PC-9 (cell line): Measurements from ENCODE around the gene FA2H.

Source experiments
- CTCF ChIP-seq: fragments of 200-600 bp; sonication (generic); conservative IDR thresholded peaks from 2 replicates; pipeline ENCODE4 v1.6.1; 2017; ENCODE audit warnings: mixed run types, antibody characterized with exemption, mild to moderate bottlenecking, moderate library complexity
- EZH2 ChIP-seq: fragments of 200-600 bp; sonication (generic); IDR thresholded peaks from 2 replicates; pipeline ENCODE4 v1.8.0; 2017; ENCODE audit warnings: antibody characterized with exemption, low read depth

DNA sequence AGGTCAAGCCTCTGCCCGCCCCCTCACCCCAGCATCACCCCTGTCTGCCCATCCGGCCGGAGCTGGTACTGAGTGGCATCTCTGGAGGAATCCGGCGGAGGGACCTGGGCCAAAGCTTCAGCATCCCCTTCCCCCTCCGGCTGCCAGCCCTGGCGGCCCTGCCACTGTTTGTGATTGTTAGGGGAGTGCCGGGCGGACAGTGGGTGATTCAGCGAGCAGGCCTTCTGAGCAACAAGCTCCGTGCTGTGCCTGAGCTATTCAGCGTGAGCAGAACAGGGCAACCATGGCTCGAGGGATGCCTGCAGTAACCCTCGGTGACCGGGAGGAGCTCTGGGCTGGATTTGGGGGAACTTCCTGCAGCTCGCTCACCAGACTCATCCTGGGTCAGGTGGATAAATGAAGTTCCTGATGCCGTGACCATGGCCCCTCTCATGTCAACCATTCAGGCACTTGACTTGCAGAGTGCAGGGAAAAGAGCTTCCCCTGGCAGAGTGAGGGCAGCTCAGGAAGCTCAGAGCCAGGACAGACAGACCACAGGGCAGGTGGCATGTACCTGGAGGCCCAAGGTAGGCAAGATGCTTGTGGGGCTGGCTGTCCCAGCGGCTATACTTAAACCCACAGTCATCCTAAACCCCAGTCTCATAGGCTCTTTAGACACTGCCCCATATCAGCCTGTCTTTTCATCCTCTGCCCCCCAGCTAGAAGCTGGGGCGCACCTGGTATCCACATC lies 49.6 kb downstream of the FA2H start:
- TF ChIP-seq EZH2 (no peak), CTCF (no peak)
